Measurements from ENCODE around the gene RFWD3.
"Not testable (repeated sequence)": the region's sequence is repeated elsewhere in the genome, so short reads cannot be mapped to it uniquely, and the experiment has no call there.

The RFWD3 gene

DNA sequence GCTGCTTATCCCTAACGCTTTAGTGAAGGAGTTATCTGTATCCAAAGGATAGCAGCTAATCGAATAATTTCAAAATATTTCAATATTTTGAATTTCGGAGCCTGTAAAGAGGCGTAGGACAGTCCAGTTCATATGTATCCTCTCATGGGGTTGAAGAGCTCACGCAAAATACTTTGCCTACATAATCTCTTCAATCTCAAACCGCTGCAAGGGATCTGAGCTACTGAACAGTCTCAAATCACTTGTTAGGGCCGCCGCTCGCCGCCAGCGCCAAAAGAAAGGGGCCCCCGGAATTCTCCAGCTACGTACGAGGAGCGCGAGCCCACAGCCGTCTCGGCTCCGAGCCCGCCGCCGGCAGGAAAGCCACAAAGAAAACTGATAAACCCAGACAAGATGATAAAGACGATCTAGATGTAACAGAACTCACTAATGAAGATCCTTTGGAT lies 601 bp upstream of the RFWD3 start:
- H3K4me3 ChIP-seq (ENCODE audit: low read depth, low read length), result peak overlapping the region; percentile 50
- DNase-seq (ENCODE audit: low read depth), result no peak
- TF ChIP-seq, protein P1, sequence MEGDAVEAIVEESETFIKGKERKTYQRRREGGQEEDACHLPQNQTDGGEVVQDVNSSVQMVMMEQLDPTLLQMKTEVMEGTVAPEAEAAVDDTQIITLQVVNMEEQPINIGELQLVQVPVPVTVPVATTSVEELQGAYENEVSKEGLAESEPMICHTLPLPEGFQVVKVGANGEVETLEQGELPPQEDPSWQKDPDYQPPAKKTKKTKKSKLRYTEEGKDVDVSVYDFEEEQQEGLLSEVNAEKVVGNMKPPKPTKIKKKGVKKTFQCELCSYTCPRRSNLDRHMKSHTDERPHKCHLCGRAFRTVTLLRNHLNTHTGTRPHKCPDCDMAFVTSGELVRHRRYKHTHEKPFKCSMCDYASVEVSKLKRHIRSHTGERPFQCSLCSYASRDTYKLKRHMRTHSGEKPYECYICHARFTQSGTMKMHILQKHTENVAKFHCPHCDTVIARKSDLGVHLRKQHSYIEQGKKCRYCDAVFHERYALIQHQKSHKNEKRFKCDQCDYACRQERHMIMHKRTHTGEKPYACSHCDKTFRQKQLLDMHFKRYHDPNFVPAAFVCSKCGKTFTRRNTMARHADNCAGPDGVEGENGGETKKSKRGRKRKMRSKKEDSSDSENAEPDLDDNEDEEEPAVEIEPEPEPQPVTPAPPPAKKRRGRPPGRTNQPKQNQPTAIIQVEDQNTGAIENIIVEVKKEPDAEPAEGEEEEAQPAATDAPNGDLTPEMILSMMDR (IDR thresholded peaks at IDR 0.05; ENCODE audit: low read depth, low read length, missing control alignments), result no peak

DNA sequence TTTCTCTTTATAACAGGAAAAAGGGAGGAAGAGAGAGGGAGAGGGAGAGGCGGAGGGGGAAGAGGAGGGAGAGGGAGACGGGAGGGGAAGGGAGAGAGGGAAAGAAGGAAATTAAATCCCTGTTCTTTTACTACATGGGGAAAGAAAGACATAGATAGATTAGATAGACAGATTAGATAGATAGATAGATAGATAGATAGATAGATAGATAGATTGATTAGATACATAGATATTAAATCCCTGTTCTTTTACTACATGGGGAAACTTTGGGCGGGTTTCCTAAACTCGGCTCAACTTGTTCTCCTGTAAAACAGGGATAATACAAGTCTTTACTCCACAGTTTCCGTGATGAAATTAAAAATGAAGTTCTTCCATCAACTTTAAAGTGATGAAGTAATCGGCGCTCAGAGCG lies 661 bp downstream of the RFWD3 start:
- DNase-seq (ENCODE audit: low read depth), result no peak
- TF ChIP-seq, protein P1 (IDR thresholded peaks at IDR 0.05; ENCODE audit: low read depth, low read length, missing control alignments), result no peak
- H3K4me3 ChIP-seq (ENCODE audit: low read depth, low read length), result peak overlapping the region; percentile 89

DNA sequence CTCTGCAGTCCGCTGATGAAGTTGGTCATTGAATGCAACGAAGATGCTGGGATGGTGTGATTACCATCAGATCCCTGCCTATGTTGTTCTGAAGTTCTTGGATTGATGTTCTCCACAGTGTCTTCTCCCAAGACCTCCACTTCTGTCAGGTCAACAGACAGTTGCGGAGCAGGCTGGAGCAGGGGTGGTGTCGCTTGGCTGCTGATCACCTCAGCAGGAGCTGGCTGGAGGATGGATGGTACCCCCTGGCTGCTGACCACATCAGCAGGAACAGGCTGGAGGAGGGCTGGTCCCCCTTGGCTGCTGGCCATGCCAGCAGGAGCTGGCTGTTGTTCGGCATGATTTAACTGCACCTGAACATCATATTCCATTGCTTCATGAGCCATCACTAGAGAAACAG lies 5.6 kb downstream of the RFWD3 start:
- H3K4me3 ChIP-seq (ENCODE audit: low read depth, low read length), result no peak overlapping the region
- TF ChIP-seq, protein P1 (IDR thresholded peaks at IDR 0.05; ENCODE audit: low read depth, low read length, missing control alignments), result no peak
- no peak for DNase-seq (ENCODE audit: low read depth)

DNA sequence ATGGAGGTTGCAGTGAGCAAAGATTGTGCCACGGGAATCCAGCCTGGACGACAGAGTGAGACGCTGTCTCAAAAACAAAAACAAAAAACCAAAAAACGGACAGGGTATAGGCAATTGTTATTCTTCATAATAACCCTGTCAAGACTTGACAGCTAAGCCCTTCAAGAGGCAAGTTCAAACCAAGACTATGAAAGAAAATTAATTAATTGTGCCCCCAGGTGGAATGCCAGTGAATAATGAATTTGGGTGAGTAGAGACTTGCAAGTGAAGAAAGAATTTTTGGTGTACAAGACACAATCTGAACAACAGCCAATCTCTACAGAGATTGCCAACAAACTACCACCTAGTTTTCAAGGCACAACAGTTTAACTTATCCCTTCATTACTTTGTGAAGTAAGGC lies 6.3 kb downstream of the RFWD3 start:
- TF ChIP-seq, protein P1 (IDR thresholded peaks at IDR 0.05; ENCODE audit: low read depth, low read length, missing control alignments), result no peak
- H3K4me3 ChIP-seq (ENCODE audit: low read depth, low read length), result no peak overlapping the region
- no peak for DNase-seq (ENCODE audit: low read depth)

DNA sequence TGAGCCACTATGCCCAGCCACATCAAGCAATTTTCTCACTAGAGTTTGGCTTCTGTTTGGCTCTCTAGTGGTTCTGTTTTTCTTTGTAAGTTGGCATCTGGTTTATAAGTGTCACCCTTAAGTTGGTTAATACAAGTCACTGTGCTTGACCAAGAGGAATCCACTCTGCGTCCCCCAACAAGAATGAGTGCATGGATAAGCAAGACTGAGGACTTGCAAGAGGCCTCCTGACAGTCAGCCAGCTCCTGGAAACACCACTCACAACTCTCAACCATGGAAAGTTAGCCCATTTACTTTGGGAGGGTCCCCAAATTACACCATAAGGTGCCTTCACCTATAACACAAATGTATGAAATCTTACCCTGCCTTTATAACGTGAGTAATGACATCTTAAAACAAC lies 7.6 kb downstream of the RFWD3 start:
- TF ChIP-seq, protein P1 (IDR thresholded peaks at IDR 0.05; ENCODE audit: low read depth, low read length, missing control alignments), result no peak
- no peak for DNase-seq (ENCODE audit: low read depth)
- H3K4me3 ChIP-seq (ENCODE audit: low read depth, low read length), result no peak overlapping the region

DNA sequence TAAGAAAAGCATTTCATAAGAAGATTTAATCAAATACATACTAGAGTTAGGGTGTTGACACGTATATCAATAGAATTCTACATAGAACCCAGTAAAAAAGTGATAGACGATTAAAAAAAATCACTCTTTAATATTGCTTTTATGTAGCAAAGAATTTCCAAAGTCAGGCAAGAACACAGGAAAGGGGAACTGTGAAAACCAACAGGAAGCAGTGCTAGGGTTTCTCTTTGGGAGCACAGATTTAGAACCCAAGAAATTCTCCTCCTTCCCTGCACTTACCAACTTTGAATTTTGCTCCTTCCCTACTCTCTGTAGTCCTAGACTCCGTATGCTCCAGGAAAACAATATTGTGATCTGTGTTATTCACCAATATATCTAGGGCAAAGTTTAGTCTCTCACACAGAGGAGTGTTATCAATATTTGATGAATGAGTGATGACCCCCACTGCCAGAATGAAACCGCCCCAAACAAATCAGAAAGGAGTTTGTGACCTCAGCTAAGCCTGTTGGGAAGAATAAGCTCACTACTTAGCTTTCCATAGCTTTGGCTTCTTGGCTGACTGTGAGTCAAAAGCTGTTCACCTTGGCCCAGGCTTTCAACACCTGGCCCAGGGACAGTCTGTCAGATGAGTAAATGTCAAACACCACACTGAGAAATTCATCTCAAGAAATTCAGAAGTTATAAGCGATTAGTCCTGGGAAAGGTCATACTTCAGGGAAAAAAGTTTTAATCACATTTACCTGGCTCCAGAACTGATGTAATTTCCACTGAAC lies 8.6 kb downstream of the RFWD3 start:
- no peak for DNase-seq (ENCODE audit: low read depth)
- no peak overlapping the region for H3K4me3 ChIP-seq (ENCODE audit: low read depth, low read length)
- TF ChIP-seq, protein P1 (IDR thresholded peaks at IDR 0.05; ENCODE audit: low read depth, low read length, missing control alignments), result no peak

DNA sequence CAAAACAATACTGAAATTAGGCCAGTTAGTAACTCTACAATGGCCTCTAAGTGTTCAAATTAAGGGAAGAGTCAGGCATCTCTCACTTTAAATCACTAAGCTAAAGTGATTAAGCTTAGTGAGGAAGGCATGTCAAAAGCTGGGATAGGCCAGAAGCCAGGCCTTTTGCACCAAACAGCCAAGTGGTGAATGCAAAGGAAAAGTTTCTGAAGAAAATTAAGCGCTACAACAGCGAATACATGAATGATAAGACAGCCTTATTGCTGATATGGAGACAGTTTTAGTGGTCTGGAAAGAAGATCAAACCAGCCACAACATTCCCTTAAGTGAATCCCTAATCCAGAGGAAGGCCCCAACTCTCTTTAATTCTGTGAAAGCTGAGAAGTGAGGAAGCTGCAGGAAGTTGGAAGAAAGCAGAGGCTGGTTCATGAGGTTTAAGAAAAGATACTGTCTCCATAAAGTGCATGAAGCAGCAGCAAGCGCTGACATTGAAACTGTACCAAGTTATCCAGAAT lies 12.1 kb downstream of the RFWD3 start:
- TF ChIP-seq, protein P1 (IDR thresholded peaks at IDR 0.05; ENCODE audit: low read depth, low read length, missing control alignments), result no peak

DNA sequence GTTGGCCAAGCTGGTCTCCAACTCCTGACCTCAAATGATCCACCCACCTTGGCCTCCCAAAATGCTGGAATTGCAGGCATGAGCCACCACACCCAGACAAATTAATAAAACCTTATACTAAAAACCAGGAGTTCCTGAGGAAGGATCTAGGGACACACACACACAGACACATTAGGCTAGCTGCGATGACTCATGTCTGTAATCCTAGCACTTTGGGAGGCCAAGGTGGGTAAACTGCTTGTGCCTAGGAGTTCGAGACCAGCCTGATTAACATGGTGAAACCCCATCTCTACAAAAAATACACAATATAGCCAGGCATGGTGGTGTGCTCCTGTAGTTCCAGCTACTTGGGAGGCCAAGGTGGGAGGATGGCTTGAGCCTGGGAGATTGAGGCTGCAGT lies 13.8 kb downstream of the RFWD3 start:
- H3K4me3 ChIP-seq (ENCODE audit: low read depth, low read length); DNase-seq (ENCODE audit: low read depth): not testable (repeated sequence)

More for the DNA sequence above, 12.1 kb downstream of the RFWD3 start:
- DNase-seq (ENCODE audit: low read depth), result no peak
- H3K4me3 ChIP-seq (ENCODE audit: low read depth, low read length), result no peak overlapping the region
